Measurements from ENCODE around the gene GMEB2. TPM values are rescaled to one million over a fixed set of nuclear protein-coding genes. Genes with fewer than 3 reads are reported as not detected.

GMEB2 gene
- total RNA-seq, 1 donor from 2014 or later: 11.2 TPM

GRCh38 chr20:63586797-63587196 lies 40.1 kb downstream of the GMEB2 start:
- Mint-ChIP-seq H3K27me3 (ENCODE audit: unreplicated experiment) (peaks cover 7% of the 10 kb centered on the region), H3K27ac (ENCODE audit: unreplicated experiment) (no peak overlapping the region), H3K9me3 (ENCODE audit: unreplicated experiment) (no peaks in the 10 kb centered on the region), H3K36me3 (ENCODE audit: low read depth, unreplicated experiment) (peaks cover 6% of the 10 kb centered on the region), H3K4me3 (ENCODE audit: unreplicated experiment) (no peak overlapping the region), H3K4me1 (ENCODE audit: unreplicated experiment) (peaks cover 2% of the 10 kb centered on the region)
- TF ChIP-seq CTCF (IDR thresholded peaks at IDR 0.05; ENCODE audit: unreplicated experiment): no peak
- no peak for DNase-seq (ENCODE audit: low spot score)

- Mint-ChIP-seq H3K36me3 (ENCODE audit: low read depth, unreplicated experiment) (peaks cover 2% of the 10 kb centered on the region), H3K27me3 (ENCODE audit: unreplicated experiment) (peaks cover 5% of the 10 kb centered on the region), H3K9me3 (ENCODE audit: unreplicated experiment) (no peaks in the 10 kb centered on the region), H3K27ac (ENCODE audit: unreplicated experiment) (no peak overlapping the region), H3K4me1 (ENCODE audit: unreplicated experiment) (peaks cover 2% of the 10 kb centered on the region), H3K4me3 (ENCODE audit: unreplicated experiment) (no peak overlapping the region)
- no peak for DNase-seq (ENCODE audit: low spot score)
- TF ChIP-seq CTCF (IDR thresholded peaks at IDR 0.05; ENCODE audit: unreplicated experiment): no peak
Measured at GRCh38 chr20:63585616-63586565, 41.0 kb downstream of the GMEB2 start.

- Mint-ChIP-seq H3K27me3 (ENCODE audit: unreplicated experiment) (peaks cover 5% of the 10 kb centered on the region), H3K27ac (ENCODE audit: unreplicated experiment) (no peak overlapping the region), H3K9me3 (ENCODE audit: unreplicated experiment) (no peaks in the 10 kb centered on the region), H3K4me1 (ENCODE audit: unreplicated experiment) (no peaks in the 10 kb centered on the region), H3K4me3 (ENCODE audit: unreplicated experiment) (no peak overlapping the region), H3K36me3 (ENCODE audit: low read depth, unreplicated experiment) (no peaks in the 10 kb centered on the region)
- no peak for TF ChIP-seq CTCF (IDR thresholded peaks at IDR 0.05; ENCODE audit: unreplicated experiment)
- DNase-seq (ENCODE audit: low spot score): no peak
Measured at GRCh38 chr20:63582382-63583063, 44.4 kb downstream of the GMEB2 start.

- no peaks in the 10 kb centered on the region for H3K36me3 Mint-ChIP-seq (ENCODE audit: low read depth, unreplicated experiment)
- no peak for TF ChIP-seq CTCF (IDR thresholded peaks at IDR 0.05; ENCODE audit: unreplicated experiment)
- no peak overlapping the region for H3K27ac Mint-ChIP-seq (ENCODE audit: unreplicated experiment)
- no peaks in the 10 kb centered on the region for H3K4me1 Mint-ChIP-seq (ENCODE audit: unreplicated experiment)
- H3K9me3 Mint-ChIP-seq (ENCODE audit: unreplicated experiment): no peaks in the 10 kb centered on the region
- H3K4me3 Mint-ChIP-seq (ENCODE audit: unreplicated experiment): no peak overlapping the region
- peaks cover 2% of the 10 kb centered on the region for H3K27me3 Mint-ChIP-seq (ENCODE audit: unreplicated experiment)
- DNase-seq (ENCODE audit: low spot score): peak; percentile 33
Measured at GRCh38 chr20:63580796-63581461, 46.0 kb downstream of the GMEB2 start.

Measured in endothelial cell (in vitro differentiated cells).